NCI-H2227 (cell line): Measurements from ENCODE around the gene CNDP1.

Experiments
- DNase-seq: peaks from one replicate; lab custom pipeline; 2025; ENCODE audit not compliant: unreplicated experiment; lab: John Stamatoyannopoulos, UW

The CNDP1 gene

DNA sequence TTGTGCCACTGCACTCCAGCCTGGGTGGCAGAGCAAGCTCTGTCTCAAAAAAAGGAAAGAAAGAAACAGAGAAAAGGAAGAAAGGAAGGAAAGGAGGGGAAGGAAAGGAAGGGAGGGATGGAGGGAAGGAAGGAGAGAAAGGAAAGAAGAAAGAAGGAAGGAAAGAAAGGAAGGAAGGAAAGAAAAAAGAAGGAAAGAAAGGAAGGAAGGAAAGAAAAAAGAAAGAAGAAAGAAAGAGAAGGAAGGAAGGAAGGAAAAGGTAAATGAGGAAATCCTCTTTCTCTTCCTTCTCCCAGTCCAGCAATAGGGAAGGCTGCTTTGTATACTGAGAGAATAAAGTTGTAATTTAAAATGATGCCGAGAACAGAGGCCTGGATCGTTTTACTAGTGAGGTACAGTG, 40.6 kb downstream of the CNDP1 start:
- no peak for DNase-seq

GRCh38 chr18:74577019-74577418, 42.7 kb downstream of the CNDP1 start:
- DNase-seq, result no peak

GRCh38 chr18:74579496-74580065, 45.3 kb downstream of the CNDP1 start:
- DNase-seq, result no peak

- no peak for DNase-seq
These were observed 48.3 kb downstream of the CNDP1 start for GRCh38 chr18:74582642-74583041.

DNA sequence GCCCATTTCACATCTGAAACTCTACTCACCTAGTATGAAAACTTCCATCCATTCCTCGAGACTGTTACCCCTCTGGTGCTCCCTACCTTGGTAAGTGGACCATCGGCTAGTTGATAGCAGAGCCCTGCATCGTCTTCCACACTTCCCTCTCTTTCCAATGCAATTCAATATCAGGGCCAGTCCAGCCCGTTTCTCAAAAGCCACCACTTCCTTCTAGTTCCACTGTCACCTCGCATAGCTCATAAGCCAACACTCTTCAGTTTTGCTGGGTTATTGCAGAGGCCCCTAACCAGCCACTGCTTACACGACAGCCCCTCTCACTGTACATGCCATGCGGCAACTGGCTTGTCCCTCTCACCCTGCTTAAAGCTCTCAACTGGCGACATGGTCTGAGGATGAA, 53.1 kb downstream of the CNDP1 start:
- DNase-seq, result no peak

DNA sequence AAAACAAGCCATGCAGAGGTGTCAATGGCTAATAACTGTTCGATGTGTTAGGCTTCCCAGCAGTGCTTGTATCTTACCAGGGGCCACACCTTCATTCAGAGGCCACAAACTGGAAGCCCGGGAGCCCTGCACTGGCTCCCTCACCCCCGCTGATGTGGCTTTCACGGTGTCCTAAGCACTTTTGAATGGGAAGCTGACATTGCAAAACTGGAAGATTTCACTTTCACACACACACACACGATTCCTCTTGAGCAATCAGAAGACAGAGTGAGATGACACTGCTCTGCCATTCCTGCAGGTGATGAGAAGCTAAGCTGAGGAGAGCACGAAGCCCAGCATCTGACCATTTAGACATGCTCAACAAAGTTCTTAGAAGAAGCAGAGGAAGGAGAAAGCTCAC, 54.7 kb downstream of the CNDP1 start:
- no peak for DNase-seq

GRCh38 chr18:74589811-74590210, 55.5 kb downstream of the CNDP1 start:
- DNase-seq, result no peak

- no peak for DNase-seq
These were observed 56.4 kb downstream of the CNDP1 start for GRCh38 chr18:74590671-74591070.

DNA sequence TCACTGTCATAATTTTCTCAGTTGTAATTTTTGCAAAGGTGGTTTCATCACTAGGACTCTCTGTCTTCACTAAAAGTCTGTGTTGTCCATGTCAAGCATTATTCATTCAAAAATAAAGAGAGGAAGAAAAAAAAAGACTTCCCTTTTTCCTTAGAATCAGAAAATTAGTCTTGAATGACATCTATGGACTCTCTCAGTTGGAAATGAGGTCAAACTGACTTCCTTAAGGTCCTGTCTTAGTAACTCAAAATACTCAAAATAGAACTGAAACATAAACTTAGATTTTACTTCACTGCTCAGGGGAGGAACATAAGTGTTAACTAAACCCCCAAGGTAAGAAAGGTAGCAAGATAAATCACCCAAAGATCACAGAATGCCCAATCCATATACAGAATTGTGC, 61.1 kb downstream of the CNDP1 start:
- no peak for DNase-seq

DNA sequence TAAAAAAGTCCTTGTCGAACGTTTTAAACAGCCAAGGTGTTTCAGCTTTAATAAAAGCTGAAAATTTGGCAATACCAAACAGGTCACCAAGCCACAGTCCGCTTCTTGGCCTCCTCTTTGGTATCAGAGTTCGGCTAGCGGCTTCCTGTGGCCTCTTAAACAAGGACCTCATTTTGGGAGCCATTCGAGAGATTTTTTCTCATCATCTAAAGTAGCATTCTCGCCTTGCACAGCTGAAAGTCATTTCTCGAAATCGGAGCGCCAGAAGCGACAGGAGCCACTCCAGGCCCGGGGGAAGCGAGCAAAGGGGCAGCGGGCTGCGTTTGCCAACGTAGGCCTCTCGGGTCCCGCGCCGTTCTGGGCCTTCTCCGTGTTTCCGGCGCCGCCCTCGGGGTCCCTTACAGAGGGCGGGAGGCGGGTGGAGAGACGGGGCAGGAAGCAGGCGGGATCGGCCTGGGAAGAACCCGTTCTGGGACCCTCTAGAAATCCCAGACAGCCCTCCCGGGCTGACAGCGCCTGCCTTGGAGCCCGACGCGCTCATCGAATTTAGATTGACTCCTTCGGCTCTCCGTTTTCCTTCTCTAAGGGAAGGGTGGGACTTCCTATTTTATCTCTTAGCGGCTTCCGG, 62.8 kb downstream of the CNDP1 start:
- peak; percentile 88 for DNase-seq

DNA sequence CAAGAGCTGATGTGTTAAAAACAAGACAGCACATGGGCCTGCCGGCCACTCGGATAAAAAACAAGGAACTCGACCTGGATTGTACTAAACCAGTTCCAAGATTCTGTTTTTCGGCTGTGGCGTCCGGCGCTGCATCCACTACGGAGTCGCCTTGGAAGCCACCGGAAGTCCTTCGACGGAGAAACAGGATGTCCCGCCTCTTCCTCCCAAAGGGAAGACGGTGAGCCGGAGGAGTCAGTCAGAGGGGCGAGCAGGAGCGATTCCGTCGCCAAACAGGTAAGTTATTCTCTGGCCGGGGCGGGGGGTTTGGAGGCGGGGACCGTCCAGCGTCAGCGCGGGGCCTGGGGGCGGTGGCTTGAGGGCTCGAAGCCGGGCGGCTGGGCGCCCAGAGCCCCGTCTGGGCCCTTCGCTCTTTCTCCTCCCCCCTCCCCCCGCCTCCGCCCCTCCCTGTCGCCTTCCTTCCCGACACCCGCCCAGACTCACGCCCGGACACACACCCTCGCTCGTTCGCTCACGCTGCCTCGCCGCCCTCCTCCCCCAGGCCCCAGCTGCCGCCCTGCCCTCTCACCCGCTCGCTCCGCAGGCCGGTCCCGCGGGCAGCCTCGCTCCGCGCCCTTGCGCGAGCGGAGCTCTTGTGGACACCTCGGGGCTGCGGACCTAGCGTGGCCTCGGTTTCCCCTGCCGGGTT, 63.5 kb downstream of the CNDP1 start, which contains the start of gene ZNF407:
TSS of gene ZNF407 (plus strand) at position 209 of the 688 bp plus-strand sequence. CDS start 33,150 bp downstream, outside the sequence.
- peak; percentile 94 for DNase-seq

DNA sequence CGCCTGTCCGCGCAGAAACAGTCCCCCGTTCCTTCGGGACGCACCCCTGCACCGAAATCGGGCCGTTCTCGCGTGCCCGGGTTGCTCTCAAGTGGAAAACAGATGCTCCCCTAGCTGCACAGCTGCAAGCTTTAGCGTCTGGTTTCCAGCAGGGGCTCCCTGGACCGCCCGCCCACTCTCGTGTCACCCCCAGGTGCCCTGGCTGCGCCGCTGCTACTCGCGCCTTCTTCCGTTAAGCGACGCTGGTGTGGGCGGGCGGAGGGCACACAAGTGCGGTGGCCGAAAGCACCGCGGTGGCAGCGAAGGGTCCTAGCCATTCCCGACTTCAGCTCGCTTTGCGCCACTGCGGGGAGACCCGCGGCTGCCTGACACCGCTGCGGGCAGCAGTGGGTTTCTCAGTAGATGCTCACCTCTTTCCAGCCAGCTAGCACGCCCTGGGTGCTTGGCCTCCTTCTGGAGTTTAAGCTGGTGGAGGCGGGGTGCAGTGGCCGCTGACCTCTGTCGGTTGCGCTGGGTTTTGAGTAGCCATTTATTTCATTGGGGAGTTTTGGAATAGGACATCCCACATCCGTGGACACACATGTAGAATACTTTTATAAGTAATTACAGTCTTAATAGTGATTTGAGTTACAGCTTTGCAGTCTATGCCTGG, 64.2 kb downstream of the CNDP1 start:
- peak; percentile 74 for DNase-seq

- no peak for DNase-seq
These were observed 70.1 kb downstream of the CNDP1 start for GRCh38 chr18:74604361-74604760.

DNA sequence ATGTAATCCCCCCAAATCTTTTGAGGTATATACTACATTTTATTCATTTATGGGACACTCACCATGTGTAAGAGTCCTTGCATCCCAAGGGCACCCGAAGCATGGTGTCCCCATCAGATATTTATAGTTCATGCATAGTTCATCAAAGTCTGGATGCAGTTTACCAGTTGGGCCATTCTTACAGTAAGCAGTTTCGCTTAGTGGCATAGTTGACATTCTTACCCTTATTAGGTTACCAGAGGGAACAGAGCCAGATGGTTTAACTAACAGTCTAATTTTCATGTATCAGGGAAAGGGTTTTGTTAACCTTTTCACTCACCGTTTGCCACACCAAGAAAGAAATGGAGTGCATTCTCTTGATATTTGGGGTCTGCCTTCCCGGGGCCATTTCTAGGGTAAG, 70.5 kb downstream of the CNDP1 start:
- DNase-seq, result no peak

- DNase-seq, result no peak
These were observed 74.4 kb downstream of the CNDP1 start for GRCh38 chr18:74608681-74609080.

GRCh38 chr18:74609535-74609934, 75.2 kb downstream of the CNDP1 start:
- DNase-seq, result no peak

GRCh38 chr18:74610051-74610615, 75.8 kb downstream of the CNDP1 start:
- DNase-seq, result no peak

- DNase-seq, result no peak
These were observed 76.6 kb downstream of the CNDP1 start for GRCh38 chr18:74610860-74611259.

GRCh38 chr18:74611765-74612164, 77.5 kb downstream of the CNDP1 start:
- DNase-seq, result no peak

DNA sequence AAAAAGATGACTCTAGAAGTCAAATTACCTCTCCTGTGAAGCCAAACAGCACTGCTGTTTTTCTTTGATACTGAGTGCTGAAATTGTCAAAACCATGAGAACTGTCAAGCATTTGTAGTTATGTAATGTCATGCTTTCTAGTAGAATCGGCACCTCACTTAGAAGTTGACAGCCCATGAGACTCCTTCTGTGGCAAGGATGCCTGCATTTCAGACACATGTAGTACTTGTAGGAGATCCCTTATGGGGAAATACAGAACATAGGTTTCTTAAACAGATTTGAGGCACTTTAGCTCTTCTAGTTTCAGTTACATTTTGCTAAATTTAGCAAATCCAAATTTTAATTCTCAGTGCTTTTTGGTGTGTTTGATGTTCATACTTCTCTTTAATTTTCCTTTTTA, 79.1 kb downstream of the CNDP1 start:
- DNase-seq, result no peak

DNA sequence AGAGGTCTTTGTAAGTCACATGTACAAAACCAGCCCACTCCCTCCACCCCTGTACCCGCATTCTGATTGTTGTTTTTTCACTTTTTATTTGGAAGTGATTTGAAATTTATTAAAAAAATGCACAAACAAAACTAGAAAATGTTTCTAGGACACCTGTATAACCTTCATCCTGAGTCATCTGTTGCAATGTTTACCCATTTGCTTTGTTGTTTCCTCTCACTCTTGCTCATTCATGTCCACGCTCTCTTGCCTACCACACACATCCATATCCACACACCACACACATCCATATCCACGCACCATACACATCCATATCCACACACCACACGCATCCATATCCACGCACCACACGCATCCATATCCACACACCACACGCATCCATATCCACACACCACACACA, 82.2 kb downstream of the CNDP1 start:
- no peak for DNase-seq

- no peak for DNase-seq
These were observed 83.2 kb downstream of the CNDP1 start for GRCh38 chr18:74617486-74617885.
